Hepatocyte (in vitro differentiated cells): ENCODE measurements around the gene TMEM238.

Experiments used
- EZH2 ChIP-seq: fragments of 200-600 bp; sonication (generic); IDR thresholded peaks from 2 replicates; pipeline ENCODE4 v1.6.1; 2016; ENCODE audit warnings: antibody characterized with exemption, mild to moderate bottlenecking, borderline replicate concordance
- EZH2phosphoT487 ChIP-seq: fragments of 200-600 bp; sonication (generic); IDR thresholded peaks from one replicate; pipeline ENCODE4 v1.6.1; 2018; ENCODE audit warnings: antibody characterized with exemption, mild to moderate bottlenecking, low read depth, moderate library complexity; ENCODE audit not compliant: unreplicated experiment, severe bottlenecking

DNA sequence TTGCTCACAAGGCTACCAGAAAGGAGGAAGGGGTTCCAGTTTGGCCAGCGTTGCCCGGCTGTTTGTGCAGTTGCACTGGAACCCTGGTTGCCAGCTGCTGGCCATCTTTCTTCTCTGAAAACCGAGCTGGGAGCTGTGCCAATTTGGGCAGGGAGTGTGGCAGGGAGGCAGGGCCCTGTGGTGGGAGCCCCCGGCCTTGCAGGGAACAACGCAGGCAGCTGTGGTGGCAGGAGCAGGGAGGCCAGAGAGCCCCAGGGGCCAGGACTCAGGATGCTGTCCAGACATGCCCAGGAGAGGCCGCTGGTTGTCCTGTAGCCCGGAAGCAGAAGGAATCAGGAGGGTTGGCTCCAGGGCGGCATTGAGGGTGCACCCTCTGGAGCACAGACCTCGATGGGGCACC, 39.6 kb downstream of the TMEM238 start:
- no peak for TF ChIP-seq EZH2phosphoT487
- TF ChIP-seq EZH2: no peak
